ENCODE results near the gene ABHD5.
A peak's percentile ranks its signal among the peaks of the same experiment; 100 is the strongest.

Gene ABHD5

GRCh38 chr3:43755516-43756200 is 64.9 kb downstream of the ABHD5 start:
- DNase-seq: peak in 3 of 58 donors; percentile 6 to 29 (median 9)

- no peak for DNase-seq
Measured at GRCh38 chr3:43757666-43758321, 67.1 kb downstream of the ABHD5 start.

GRCh38 chr3:43758592-43759225 is 68.0 kb downstream of the ABHD5 start:
- DNase-seq: no peak

- DNase-seq: peak in 2 of 58 donors; percentile 10 to 45
Measured at GRCh38 chr3:43759297-43759782, 68.6 kb downstream of the ABHD5 start.

GRCh38 chr3:43759938-43760337 is 69.2 kb downstream of the ABHD5 start:
- DNase-seq: no peak

GRCh38 chr3:43760938-43761337 is 70.2 kb downstream of the ABHD5 start:
- no peak for DNase-seq

GRCh38 chr3:43762451-43762850 is 71.7 kb downstream of the ABHD5 start:
- DNase-seq: no peak

- DNase-seq: no peak
Measured at GRCh38 chr3:43764056-43764455, 73.3 kb downstream of the ABHD5 start.

- DNase-seq: no peak
Measured at GRCh38 chr3:43764471-43764870, 73.7 kb downstream of the ABHD5 start.

GRCh38 chr3:43765521-43765971 is 74.8 kb downstream of the ABHD5 start:
- no peak for DNase-seq

GRCh38 chr3:43766672-43767465 is 76.1 kb downstream of the ABHD5 start:
- DNase-seq: no peak

GRCh38 chr3:43768381-43768973 is 77.7 kb downstream of the ABHD5 start:
- peak in 5 of 58 donors; percentile 14 to 27 (median 16) for DNase-seq

GRCh38 chr3:43769097-43769884 is 78.6 kb downstream of the ABHD5 start:
- peak in 57 of 58 donors; percentile 21 to 96 (median 78) for DNase-seq

- no peak for DNase-seq
Measured at GRCh38 chr3:43769885-43770425, 79.2 kb downstream of the ABHD5 start.

- peak in 2 of 58 donors; percentile 8 to 16 for DNase-seq
Measured at GRCh38 chr3:43770426-43771103, 79.8 kb downstream of the ABHD5 start.

GRCh38 chr3:43771610-43772009 is 80.9 kb downstream of the ABHD5 start:
- DNase-seq: no peak

- DNase-seq: peak in 9 of 58 donors; percentile 3 to 30 (median 15)
Measured at GRCh38 chr3:43773273-43774094, 82.7 kb downstream of the ABHD5 start.

- peak in 17 of 58 donors; percentile 5 to 52 (median 21) for DNase-seq
Measured at GRCh38 chr3:43774799-43775198, 84.1 kb downstream of the ABHD5 start.

Measured in anterior cingulate cortex (tissue), 58 donors.